Kidney capillary endothelial cell (primary cell): Measurements from ENCODE around the gene NCK1.

ENCODE experiments used
- DNase-seq: peaks from one replicate; pipeline ENCODE4 v3.0.0-alpha.2; 2018; ENCODE audit warnings: low spot score

Gene NCK1

DNA sequence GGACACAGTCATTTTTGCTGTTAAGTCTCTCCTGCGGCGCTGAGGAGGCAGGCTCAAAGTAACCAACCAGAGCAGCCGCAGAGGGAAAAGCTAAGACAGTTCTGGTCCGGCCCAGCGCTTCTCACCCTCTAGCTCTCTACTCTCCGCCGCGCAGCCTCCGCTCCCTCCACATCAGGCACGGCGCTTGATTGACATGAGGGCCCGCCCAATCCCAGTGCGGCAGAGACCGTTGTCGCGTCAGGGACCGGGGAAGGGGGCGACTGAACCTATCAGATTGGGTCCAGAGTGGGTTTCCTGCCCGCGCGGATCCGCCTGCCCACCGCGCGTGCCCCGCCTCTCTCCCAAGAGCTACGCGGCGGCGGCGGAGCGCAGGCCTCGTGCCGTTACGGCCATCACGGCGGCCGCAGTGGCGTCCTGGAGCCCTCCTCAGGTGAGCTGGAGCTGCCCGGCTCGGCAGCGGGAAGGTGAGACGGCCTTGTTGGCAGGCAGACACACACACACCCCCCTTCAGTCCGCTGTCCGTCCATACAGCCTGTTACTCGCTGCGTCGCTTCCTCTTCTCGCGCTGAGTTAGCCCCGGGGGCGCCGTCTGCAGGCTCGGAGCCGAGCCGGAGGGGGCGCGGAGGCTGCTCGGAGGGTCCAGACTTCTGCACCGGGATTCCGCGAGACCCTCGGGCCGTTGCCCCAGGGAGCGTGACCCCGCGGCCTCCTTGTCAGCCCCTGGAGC lies at the start of gene NCK1:
Gene NCK1, plus strand, starts transcription at position 319 of the 727 bp plus-strand sequence. CDS start 65,794 bp downstream, outside the sequence.
- peak; percentile 96 for DNase-seq

DNA sequence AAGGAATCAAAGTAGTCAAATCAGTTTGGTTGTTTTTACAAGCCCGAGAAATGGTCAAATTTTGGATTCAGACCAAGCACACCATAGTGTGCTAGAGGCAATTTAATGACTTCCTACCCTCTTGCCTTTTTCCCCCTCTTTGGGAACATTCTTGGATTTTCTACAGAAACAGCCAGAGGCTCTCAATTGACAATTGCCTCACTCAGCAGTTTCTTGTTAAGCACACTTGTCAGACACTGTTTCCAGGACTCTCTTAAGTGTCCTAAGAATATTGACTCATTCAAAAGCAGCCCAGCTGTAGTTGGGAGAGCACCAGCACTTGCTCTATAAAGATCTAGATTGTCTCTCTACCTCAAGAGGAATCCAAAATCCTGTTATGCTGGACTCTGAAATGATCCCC lies 44.6 kb upstream of the NCK1 start:
- no peak for DNase-seq

DNA sequence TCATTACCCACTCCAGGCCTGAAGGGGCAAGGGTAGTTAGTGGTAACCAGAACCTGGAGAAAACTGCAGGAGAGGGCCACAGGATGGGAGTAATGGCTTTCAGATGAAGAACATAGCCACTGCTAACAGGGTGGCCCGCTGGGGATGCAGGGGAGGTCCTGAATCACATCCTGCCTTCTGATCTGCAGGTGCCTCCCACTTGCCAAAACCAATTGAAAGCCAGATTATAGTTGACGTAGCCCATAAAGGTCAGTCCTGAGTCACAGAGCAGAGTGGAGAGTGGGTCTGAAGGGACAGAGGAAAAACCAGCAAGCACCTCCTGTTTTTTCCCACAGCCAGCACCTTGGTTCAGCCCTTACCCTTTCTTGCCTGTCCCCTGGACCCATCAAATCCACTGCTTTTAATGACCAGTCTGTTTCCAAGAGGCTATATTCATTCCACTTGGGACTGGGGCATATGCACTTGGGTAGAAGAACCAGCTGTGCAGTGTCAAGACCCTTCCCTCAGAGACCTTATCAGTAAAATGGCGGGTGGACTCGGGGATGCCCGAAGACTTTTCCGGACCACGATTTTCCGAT lies 43.7 kb upstream of the NCK1 start:
- DNase-seq = peak; percentile 95

DNA sequence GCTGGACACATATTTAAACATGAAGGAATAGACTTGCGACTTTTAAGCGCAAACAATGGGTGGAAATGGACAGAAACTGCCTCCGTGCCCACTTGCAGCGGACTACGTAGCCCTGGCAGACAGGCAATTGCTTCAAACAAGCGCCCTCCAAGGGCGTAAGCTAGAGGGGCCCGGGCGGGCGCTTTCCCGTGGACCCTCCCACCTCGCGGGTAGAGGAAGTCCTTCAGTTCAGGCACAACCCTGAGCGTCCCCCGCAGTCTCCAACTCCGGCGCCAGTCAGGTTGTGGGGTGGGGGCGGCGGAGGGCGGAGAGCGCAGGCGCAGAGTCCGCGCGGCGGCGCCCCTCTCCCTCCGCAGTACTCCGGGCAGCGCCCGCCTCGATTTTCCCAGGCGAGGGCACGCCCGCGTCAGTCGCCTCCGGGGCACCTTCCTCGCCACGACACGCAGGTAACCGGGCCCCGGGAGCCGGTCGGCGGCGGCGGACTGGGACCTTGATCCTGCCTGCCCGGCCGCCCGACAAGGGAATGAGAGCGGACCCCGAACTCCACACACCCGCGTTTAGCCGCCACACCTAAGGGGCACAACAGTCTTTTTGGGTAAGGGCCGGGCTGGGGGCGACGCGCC lies 43.1 kb upstream of the NCK1 start, which contains the start of gene SLC35G2:
Gene SLC35G2, plus strand, starts transcription at position 358 of the 623 bp plus-strand sequence. CDS start 35,335 bp downstream, outside the sequence.
- DNase-seq = peak; percentile 77

DNA sequence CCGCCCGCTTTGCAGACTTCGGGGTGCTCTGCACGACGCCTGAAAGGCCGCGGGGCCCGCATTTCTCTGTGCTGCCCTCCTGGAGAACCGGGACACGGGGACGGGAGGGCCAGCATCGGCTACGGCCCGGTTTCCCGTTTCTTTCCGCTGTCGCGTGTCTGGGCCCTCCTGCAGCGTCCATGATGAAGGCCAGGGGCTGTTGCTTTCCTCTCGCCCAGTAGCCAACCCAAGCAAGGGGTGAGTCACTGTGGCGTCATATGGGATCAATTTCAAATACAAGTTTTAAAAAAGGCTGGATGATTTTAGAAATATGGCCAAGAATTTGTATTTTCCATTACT lies 42.6 kb upstream of the NCK1 start:
- DNase-seq = peak; percentile 77

DNA sequence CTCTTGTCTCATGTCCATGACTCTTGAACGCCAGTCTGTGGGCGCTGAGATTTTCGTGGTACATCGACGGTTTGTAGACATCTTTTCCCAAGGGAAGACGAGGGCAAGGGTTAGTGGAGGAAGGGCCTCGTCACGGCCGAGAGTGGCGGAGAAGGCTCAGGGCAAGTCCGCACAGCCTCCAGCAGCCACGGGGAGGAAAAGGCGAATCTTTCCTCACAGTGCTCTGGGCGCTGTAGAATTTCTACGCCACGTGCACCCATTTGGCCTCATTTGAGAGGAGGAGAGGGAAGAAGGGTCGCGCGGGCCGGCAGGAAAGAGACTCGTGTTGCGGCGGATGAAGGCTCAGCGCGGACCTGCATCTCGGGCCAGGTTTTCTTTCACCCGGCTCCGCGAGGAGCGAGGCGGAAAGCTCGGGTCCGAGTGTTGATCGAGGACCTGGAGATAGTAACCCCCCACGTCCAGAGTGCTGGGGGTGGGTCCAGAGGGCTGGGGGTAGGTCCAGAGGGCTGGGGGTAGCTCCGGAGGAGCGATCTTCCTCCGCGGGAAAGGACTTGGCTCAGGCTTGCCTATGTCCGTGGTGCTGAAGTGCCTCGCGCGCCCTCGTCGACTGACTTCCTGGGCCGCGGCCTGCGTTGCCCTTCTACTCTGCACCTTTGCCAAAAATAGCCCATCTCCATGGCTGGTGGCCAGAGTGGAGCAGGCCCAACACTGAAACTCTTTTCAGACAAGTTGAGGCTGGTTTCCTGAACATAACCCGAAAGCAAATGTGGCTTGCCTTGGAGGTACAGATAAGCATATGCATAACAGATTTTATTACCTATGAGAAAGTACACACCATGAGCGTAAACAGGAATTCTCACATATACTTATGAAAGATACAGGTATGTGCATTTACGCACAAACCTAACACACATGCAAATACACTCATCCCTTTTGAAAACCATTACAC lies 42.0 kb upstream of the NCK1 start:
- peak; percentile 53 for DNase-seq

DNA sequence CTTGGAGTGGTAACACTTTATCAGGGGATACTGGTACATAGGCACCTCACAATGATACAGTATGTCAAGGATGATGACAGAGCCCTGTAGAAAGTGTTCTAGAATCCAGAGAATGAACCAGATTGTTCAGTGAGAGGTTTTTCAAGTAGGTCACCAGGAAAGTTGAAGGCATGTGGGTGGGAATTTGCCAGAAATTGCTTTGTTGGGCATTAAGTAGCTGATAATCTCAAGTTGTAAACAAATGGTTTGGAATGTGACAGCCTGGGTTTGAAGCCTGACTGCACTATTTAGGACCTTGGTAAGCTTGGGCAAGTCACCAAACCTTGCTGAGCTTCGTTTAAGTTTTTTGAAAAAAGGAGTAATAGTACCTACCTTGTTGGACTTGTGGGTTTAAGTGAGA lies 30.5 kb upstream of the NCK1 start:
- DNase-seq = no peak

DNA sequence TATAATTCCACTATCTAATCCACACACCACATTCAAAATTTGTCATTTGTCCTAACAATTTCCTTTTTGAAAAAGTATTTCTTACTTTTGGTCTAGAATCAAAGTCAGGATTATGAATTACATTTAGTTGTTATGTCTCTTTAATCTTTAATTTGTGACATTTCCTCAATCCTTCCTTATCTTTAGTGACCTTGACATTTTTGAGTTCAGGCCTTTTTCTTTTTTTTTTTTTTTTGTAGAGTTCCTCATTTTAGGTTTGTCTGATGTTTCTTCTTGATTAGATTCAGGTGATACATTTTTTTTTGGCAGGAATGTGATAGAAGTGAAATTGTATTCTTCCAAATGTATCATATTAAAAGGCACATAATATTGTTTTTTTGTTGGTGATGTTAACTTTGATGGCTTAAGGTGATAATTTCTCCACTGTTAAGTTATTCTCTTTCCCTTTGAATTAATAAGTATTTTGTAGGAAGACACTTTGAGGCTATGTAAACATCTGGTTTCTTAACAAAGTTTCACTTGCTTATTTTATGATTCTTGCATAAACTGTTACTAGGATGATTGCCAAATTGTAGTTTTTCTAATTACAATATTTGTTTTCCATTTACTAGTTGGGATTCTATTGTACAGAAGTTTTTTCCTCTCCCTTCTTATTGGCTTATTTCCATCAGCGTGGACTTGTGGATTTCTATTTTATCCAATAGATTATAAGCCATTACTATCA lies 26.8 kb upstream of the NCK1 start:
- DNase-seq = no peak

DNA sequence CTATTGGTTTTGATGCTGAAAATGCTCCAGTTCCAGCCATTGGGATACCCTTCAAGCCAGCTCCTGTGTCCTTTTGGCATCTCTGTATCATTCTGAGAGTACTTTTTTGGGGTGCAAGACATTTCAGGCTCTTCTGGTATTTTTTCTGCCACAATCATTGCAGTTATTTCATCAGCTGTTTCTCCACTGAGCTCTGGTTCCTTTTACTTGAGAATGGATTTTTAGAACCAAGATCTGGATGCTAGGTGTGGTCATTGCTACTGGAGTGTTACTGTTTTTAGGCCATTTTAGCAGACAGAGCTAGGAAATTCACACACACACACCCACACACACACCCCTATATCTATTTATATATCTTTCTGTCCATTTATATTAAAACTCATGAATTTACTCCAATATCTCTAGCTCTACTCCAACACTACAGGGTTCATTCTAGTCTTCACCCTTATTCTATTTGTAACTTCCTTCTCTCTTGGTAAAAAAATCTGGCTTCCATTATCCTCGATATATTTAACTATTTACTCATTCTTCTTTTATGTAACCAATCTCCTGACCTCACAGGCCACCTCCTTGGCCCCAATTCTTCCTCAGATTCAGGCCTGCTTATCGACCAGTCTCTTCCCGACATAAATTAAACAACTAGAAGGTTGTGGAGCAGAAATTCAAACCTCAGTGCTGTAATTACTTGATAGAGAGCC lies 26.0 kb upstream of the NCK1 start:
- no peak for DNase-seq

DNA sequence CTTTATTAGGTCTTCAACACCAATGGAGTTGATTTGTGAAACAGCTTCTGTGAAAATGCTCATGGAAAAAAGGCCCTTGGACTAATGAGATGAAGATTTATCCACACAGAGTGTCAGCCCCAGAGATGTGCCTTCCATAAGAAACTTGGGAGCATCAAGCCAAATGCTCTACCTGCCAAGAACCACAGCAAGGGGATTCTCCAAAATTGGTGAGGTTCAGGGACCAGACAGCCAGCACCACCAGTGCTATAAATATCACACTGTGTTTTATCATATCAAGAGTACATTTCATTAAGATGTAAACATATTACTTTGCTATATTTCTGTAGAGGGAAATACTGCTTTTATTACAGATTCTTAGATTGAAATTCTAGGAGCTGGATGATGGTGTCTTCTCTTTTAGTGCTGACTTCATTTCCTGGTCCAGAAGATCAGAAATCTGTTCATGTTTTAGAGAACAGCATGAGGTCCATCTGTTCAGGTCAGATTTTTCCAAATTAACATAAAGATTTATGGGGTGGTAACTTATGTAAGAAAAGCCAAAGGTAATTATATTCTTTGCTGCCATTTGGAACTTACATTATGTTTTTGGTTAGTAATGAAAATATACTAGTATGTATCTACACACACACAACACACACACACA lies 25.4 kb upstream of the NCK1 start:
- no peak for DNase-seq

DNA sequence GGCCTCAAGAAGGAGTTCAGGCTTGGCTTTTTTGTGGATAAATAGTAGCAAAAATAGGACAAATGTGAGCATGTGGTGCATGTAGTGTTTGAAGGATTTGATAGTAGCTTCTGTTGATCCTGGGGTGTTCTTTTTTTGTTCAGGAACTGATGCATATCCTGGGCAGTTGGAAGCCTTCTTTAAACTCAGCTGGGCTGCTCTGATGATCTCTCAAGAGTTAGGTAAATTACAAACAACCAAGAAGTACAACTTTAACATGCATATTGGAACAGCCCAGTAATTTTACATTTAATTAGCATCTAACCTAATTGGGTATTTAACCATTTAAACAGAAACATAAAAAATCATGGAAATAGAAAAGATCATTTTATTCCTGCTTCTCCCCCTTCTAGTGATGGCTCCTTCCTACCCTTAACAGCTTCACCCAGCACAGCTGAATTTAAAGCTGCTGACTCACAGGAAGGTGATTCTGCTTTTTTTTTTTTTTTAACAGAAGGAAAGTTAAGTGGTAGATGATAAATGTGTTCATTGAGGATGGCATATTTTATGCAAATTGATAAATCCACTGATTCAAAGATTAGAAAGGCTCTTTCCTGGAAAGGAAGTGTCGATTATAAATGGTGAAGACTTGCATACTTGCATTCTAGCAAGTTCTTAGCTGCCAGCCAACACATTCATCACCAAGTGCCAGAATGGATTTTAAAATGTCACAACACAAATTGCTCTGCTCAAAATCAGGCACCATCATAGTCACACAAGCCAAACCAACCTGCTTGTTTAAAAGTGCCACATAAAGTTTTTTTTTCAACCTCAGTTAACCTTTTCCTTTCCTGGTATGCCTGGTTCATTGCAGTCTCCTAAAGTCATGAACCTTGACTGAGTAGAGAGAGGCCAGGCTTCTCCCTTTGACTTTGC lies 23.1 kb upstream of the NCK1 start:
- DNase-seq = peak; percentile 83

DNA sequence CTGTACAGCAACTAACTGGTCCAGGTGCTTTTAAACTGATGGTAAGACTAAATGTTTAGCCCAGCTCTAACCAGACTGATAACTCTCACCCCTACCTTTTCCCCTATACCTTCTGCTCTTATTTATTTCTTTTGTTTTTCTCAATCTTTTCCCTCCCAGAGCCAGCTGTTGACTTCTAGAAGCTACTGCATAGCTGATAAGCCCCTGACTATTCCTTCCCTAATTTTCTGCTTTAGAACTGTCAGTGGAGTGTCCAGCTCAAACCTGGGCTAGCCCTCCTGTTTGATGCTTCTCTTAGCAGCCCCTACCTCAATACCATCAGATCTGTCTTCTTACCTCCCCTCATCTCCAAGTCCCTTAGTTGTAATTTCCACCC lies 22.5 kb upstream of the NCK1 start:
- no peak for DNase-seq

DNA sequence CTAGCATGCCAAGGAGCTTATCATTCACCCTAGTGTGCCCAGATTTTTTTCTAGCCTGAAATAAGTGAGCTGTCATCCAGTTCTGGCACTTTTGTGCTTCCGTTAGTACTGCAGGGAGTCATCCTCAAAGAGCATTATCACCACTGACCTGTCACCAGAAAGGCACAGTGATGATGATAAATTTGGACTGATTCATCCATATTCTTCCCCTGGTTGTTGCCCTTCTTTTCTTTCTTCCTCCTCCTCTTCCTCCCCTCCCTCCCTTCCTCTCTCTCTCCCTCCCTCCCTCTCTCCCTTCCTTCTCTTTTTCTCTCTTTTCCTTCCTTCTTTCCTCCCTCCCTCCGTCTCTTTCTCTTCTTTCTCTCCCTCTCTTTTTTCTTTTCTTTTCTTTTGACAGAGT lies 21.8 kb upstream of the NCK1 start:
- no peak for DNase-seq

DNA sequence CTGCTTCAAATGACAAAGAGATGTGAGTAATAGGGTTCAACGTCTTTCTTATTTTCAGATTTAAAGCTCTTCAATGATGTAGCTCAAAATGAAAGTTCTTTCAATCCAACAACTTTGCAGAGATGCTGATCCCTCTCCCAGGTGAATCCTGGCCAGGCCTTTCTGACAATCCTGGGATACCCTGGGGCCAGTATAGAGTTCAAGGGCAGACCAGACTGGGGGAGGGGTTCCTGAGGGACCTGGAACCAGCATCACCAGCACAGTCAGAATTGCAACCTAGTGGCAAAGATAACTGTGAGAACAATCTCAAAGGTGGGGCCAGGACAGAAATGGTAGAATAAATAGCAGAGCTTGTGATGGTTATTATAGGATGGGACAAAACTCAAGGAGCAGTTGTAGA lies 19.7 kb upstream of the NCK1 start:
- DNase-seq = no peak

DNA sequence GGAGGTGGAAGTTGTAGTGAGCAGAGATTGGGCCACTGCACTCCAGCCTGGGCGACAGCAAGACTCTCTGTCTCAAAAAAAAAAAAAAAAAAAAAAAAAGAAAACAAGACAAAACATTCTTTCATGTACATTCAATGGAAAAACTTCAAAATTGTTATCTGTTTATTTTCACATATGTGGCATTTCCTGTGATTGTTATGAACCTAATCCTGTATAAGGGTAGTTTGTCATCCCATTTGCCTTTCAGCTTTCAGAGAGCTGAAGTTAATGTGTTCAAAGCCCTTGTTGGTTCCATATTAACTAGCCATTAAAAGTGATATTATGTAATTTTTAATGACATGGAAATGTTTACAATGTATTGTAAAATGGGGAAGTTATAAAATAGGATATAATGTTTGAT lies 17.3 kb upstream of the NCK1 start:
- DNase-seq = peak; percentile 68

DNA sequence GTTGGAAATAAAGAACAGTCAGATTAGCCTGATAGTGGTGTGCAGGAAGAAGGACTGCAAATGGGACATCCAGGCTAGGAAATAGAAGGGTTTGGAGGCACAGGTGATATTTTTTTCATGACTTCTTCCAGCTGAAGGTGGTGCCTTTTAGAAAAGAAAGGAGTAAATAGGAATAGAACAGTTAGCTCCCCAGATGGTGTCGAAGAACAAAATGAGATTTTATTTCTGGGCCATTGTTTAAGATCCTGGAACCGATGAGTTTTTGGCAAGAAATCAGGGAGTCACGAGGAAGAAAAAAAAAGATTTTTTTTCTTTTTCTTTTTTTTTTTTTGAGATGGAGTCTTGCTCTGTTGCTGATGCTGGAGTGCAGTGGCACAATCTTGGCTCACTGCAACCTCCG lies 9.8 kb upstream of the NCK1 start:
- DNase-seq = no peak

DNA sequence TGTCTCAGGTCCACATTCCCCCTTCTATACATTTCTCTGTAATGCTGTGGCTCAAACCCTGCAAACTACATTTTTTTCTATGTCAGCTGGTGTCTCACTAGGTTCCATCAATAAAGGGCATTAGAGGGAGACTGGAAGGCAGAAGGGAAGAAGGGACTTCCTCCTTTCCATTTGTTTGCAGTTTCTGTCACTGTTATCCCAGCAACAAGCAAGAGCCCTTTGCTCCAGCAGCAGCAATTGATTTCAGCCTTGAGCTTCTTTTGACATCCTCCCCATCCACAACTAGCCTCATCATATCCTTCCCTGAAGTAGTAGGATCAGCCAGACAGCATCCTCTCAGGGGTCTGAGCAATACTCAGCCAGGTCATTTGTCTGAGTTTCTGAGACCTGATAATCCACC lies 5.3 kb upstream of the NCK1 start:
- no peak for DNase-seq

DNA sequence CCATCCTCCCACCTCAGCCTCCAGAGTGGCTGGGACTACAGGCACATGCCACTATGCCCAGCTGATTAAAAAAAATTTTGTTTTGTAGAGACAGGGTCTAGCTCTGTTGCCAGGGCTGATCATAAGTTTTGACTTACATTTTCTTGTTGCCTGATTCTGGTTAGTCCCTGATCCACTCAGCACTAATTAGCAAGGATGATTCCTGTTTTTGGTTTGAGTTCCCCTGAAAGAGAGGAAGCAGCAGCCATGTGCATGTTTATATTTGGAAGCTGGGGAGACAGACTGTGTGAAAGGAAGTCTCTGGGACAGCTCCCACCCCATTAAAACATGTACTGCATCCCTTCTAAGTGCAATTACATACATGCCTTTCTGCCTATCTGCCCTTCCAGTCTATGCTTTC lies 3.6 kb upstream of the NCK1 start:
- DNase-seq = no peak

DNA sequence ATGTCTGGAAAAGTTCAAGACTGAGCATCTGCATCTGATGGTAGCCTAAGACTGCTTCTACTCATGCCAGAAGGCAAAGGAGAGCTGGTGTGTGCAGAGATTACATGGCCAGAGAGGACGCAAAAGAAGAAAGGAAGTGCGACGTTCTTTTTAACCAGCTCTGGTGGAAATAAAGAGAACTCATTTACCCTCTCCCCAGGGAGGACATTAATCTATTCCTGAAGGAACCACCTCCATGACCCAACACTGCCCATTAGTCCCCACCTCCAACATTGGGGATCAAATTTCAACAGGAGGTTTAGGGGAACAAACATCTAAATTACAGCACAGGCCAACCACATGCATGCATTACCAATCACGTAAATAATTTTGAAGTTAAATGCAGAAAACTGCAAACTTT lies 1.5 kb upstream of the NCK1 start:
- no peak for DNase-seq
